Trophoblast cell (in vitro differentiated cells and primary cell): Measurements from ENCODE around the gene C2orf80.

Experiments used
- DNase-seq, 2 donors: peaks; one replicate each; pipeline ENCODE4 v3.0.0-alpha.2; 2016
- H2AFZ ChIP-seq: 2 replicates; pipeline ENCODE4 v1.6.1; 2013; ENCODE audit warnings: low read length, moderate library complexity, mild to moderate bottlenecking; ENCODE audit not compliant: insufficient read depth, poor library complexity
- H2AK5ac ChIP-seq: 2 replicates; pipeline ENCODE4 v1.6.1; 2013; ENCODE audit warnings: mild to moderate bottlenecking, low read length
- H2BK120ac ChIP-seq: 2 replicates; pipeline ENCODE4 v1.6.1; 2013; ENCODE audit warnings: low read length, mild to moderate bottlenecking, moderate library complexity; ENCODE audit not compliant: insufficient read depth, poor library complexity
- H2BK12ac ChIP-seq: 2 replicates; pipeline ENCODE4 v1.6.1; 2013; ENCODE audit warnings: mild to moderate bottlenecking, low read length, moderate library complexity
- H2BK5ac ChIP-seq: 2 replicates; pipeline ENCODE4 v1.6.1; 2013; ENCODE audit warnings: low read length, low read depth, moderate library complexity, mild to moderate bottlenecking; ENCODE audit not compliant: poor library complexity
- H3K14ac ChIP-seq: 2 replicates; pipeline ENCODE4 v1.6.1; 2013; ENCODE audit warnings: mild to moderate bottlenecking, low read length
- H3K18ac ChIP-seq: 2 replicates; pipeline ENCODE4 v1.6.1; 2013; ENCODE audit warnings: mild to moderate bottlenecking, low read length
- H3K23ac ChIP-seq: 2 replicates; pipeline ENCODE4 v1.6.1; 2013; ENCODE audit warnings: low read length
- H3K27ac ChIP-seq: 2 replicates; pipeline ENCODE4 v1.5.1; 2013; ENCODE audit warnings: low read depth, mild to moderate bottlenecking, inconsistent platforms, low read length, moderate library complexity
- H3K27me3 ChIP-seq: 2 replicates; pipeline ENCODE4 v1.6.1; 2013; ENCODE audit warnings: inconsistent platforms, mild to moderate bottlenecking, low read length, moderate library complexity; ENCODE audit not compliant: insufficient read depth
- H3K36me3 ChIP-seq, 2 experiments: 1 replicate in 1 of 2; 2 replicates in 1 of 2; pipeline ENCODE4 v1.6.1; 2013; ENCODE audit warnings: low read length in 2 of 2, mild to moderate bottlenecking in 2 of 2, moderate library complexity in 1 of 2; ENCODE audit not compliant: insufficient read depth in 2 of 2, control insufficient read depth in 1 of 2
- H3K4ac ChIP-seq: 2 replicates; pipeline ENCODE4 v1.6.1; 2013; ENCODE audit warnings: low read depth, mild to moderate bottlenecking, low read length, moderate library complexity
- H3K4me1 ChIP-seq, 2 experiments: 1 replicate in 1 of 2; 2 replicates in 1 of 2; pipeline ENCODE4 v1.6.1; 2013; ENCODE audit warnings: low read length in 2 of 2, mild to moderate bottlenecking in 2 of 2, moderate library complexity in 1 of 2; ENCODE audit not compliant: insufficient read depth in 2 of 2, control insufficient read depth in 1 of 2
- H3K4me2 ChIP-seq: 2 replicates; pipeline ENCODE4 v1.6.1; 2013; ENCODE audit warnings: inconsistent platforms, mild to moderate bottlenecking, low read length, moderate library complexity
- H3K4me3 ChIP-seq: 2 replicates; pipeline ENCODE4 v1.5.1; 2013; ENCODE audit warnings: mild to moderate bottlenecking, low read depth, low read length, inconsistent platforms
- H3K79me1 ChIP-seq: one replicate; pipeline ENCODE4 v1.6.1; 2013; ENCODE audit warnings: low read length
- H3K79me2 ChIP-seq: 2 replicates; pipeline ENCODE4 v1.6.1; 2013; ENCODE audit warnings: low read length, mild to moderate bottlenecking; ENCODE audit not compliant: control insufficient read depth, insufficient read depth, poor library complexity
- H3K9ac ChIP-seq: 2 replicates; pipeline ENCODE4 v1.6.1; 2013; ENCODE audit warnings: mild to moderate bottlenecking, low read length
- H3K9me3 ChIP-seq: 2 replicates; pipeline ENCODE4 v1.6.1; 2013; ENCODE audit warnings: low read depth, mild to moderate bottlenecking, control low read depth, inconsistent platforms, low read length; ENCODE audit not compliant: insufficient read depth
- H4K12ac ChIP-seq: 2 replicates; pipeline ENCODE4 v1.6.1; 2013; ENCODE audit warnings: low read depth, mild to moderate bottlenecking, low read length, moderate library complexity
- H4K8ac ChIP-seq: 2 replicates; pipeline ENCODE4 v1.6.1; 2013; ENCODE audit warnings: low read depth, mild to moderate bottlenecking, low read length, moderate library complexity
- H4K91ac ChIP-seq: one replicate; pipeline ENCODE4 v1.6.1; 2013; ENCODE audit warnings: low read depth, mild to moderate bottlenecking, low read length, moderate library complexity
- WGBS: extraction: QIAGEN DNeasy Blood & Tissue Kit; methylation state at CpG from one replicate; pipeline ENCODE4 v1.1.7; 2013; ENCODE audit warnings: missing lambda C conversion rate; ENCODE audit not compliant: insufficient read length, insufficient coverage; ENCODE audit errors: extremely low coverage; 5-methylcytosine and 5-hydroxymethylcytosine counted together

The C2orf80 gene

GRCh38 chr2:208210688-208211451, 21.0 kb upstream of the C2orf80 start:
- peaks cover 2% of the 10 kb centered on the region for H3K9me3 ChIP-seq

GRCh38 chr2:208208335-208209085, 18.7 kb upstream of the C2orf80 start:
- Histone ChIP-seq H3K23ac (no peak overlapping the region), H3K4me3 (no peak overlapping the region), H3K27ac (no peak overlapping the region), H3K4me1 (no peaks in the 10 kb centered on the region), H3K79me1 (no peaks in the 10 kb centered on the region), H3K18ac (no peak overlapping the region), H3K4ac (no peak overlapping the region), H3K9ac (no peak overlapping the region), H3K27me3 (no peaks in the 10 kb centered on the region), H3K36me3 (no peaks in the 10 kb centered on the region), H4K12ac (no peak overlapping the region), H2AFZ (no peak overlapping the region), H2BK12ac (no peak overlapping the region), H2BK5ac (no peak overlapping the region), H3K9me3 (peaks cover 2% of the 10 kb centered on the region), H3K4me2 (no peak overlapping the region), H2BK120ac (no peak overlapping the region), H3K14ac (no peak overlapping the region), H3K79me2 (no peaks in the 10 kb centered on the region), H4K8ac (no peak overlapping the region), H2AK5ac (no peak overlapping the region), H4K91ac (no peak overlapping the region)
- no CpG with 5 or more reads among the region's 9 CpGs for WGBS
- no peak for DNase-seq

More at GRCh38 chr2:208210688-208211451, 21.0 kb upstream of the C2orf80 start:
- no CpG with 5 or more reads among the region's 9 CpGs for WGBS
- Histone ChIP-seq H4K12ac (no peak overlapping the region), H2BK5ac (no peak overlapping the region), H4K8ac (no peak overlapping the region), H2BK120ac (no peak overlapping the region), H3K27ac (no peak overlapping the region), H3K4me1 (no peaks in the 10 kb centered on the region), H3K23ac (no peak overlapping the region), H2AFZ (no peak overlapping the region), H3K79me2 (no peaks in the 10 kb centered on the region), H4K91ac (no peak overlapping the region), H3K18ac (no peak overlapping the region), H3K4me3 (no peak overlapping the region), H3K4ac (no peak overlapping the region), H3K9ac (no peak overlapping the region), H3K27me3 (no peaks in the 10 kb centered on the region), H3K14ac (no peak overlapping the region), H3K79me1 (no peaks in the 10 kb centered on the region), H3K36me3 (no peaks in the 10 kb centered on the region), H2BK12ac (no peak overlapping the region), H3K4me2 (no peak overlapping the region), H2AK5ac (no peak overlapping the region)
- no peak for DNase-seq

- Histone ChIP-seq H2AK5ac (no peak overlapping the region), H3K14ac (no peak overlapping the region), H3K9ac (no peak overlapping the region), H4K8ac (no peak overlapping the region), H3K4me2 (no peak overlapping the region), H3K18ac (no peak overlapping the region), H3K23ac (no peak overlapping the region), H3K4ac (no peak overlapping the region), H2BK5ac (no peak overlapping the region), H3K9me3 (peaks cover 2% of the 10 kb centered on the region), H2AFZ (no peak overlapping the region), H2BK12ac (no peak overlapping the region), H4K91ac (no peak overlapping the region), H3K4me3 (no peak overlapping the region), H3K4me1 (no peaks in the 10 kb centered on the region), H4K12ac (no peak overlapping the region), H2BK120ac (no peak overlapping the region), H3K27me3 (no peaks in the 10 kb centered on the region), H3K79me1 (no peaks in the 10 kb centered on the region), H3K79me2 (no peaks in the 10 kb centered on the region), H3K36me3 (no peaks in the 10 kb centered on the region), H3K27ac (no peak overlapping the region)
- WGBS, result no CpG with 5 or more reads among the region's 3 CpGs
- DNase-seq, result no peak
These were observed 17.9 kb upstream of the C2orf80 start for GRCh38 chr2:208207769-208208168.

- H3K79me1 ChIP-seq, result no peaks in the 10 kb centered on the region
- H3K79me2 ChIP-seq, result no peaks in the 10 kb centered on the region
- no peak overlapping the region for H4K12ac ChIP-seq
- no peaks in the 10 kb centered on the region for H3K4me1 ChIP-seq
- no peaks in the 10 kb centered on the region for H3K27me3 ChIP-seq
- H2AFZ ChIP-seq, result no peak overlapping the region
- H3K4me3 ChIP-seq, result no peak overlapping the region
- no peaks in the 10 kb centered on the region for H3K36me3 ChIP-seq
- H3K23ac ChIP-seq, result no peak overlapping the region
- no peak overlapping the region for H3K4me2 ChIP-seq
- no peak overlapping the region for H2BK5ac ChIP-seq
- no peak overlapping the region for H3K4ac ChIP-seq
- H3K27ac ChIP-seq, result no peak overlapping the region
- no peak overlapping the region for H4K8ac ChIP-seq
- no peak overlapping the region for H2BK120ac ChIP-seq
- no peak overlapping the region for H3K18ac ChIP-seq
- DNase-seq, result no peak
- H3K14ac ChIP-seq, result no peak overlapping the region
- no peak overlapping the region for H3K9ac ChIP-seq
- H4K91ac ChIP-seq, result no peak overlapping the region
- WGBS, result no CpG with 5 or more reads among the region's 5 CpGs
- no peak overlapping the region for H2AK5ac ChIP-seq
- peaks cover 2% of the 10 kb centered on the region for H3K9me3 ChIP-seq
- no peak overlapping the region for H2BK12ac ChIP-seq
These were observed 14.3 kb upstream of the C2orf80 start for GRCh38 chr2:208204166-208204565.
